D341Med (cell line): ENCODE data around the gene NFATC2.

Source experiments
- DNase-seq: peaks from one replicate; pipeline ENCODE4 v3.0.0; 2012; ENCODE audit warnings: low spot score

NFATC2 gene

DNA sequence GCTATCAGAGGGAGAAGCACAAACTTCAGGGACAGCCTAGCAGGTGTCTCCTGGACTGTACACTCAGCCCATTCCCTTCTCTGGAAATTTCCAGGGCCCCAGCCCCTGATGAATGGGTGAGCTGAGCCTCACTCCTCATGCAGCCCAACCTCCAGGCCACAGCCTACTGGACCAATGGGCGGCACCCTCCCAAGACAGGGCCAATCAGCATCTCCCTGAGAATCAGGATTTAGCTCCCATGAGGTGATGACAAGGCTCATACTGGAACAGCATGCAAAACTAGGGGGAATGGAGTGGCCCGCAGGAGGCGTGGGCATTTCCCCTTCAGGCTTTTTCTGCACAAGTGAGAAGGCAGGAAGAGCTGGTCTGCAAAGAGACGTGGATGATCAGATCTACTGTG, 29.0 kb downstream of the NFATC2 start:
- no peak for DNase-seq

DNA sequence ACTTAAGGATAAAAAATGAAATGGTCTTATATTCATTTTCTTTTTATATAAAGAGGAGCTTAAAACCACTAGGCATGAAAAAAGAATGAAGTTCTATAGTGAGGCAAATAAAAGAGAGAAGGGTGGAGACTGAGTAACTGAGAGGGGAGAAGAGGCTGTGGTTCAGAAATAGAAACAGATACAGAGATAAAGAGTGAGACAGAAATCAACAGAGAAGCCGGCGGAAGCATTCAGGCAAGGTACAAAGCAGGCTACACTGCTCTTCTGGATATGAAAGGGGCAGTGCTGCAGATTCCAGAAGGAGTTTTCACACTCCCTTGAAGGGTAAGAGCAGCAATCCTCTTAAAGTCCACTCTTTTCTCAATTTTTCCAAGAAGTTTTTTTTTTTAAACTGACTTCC, 29.9 kb downstream of the NFATC2 start:
- no peak for DNase-seq

DNA sequence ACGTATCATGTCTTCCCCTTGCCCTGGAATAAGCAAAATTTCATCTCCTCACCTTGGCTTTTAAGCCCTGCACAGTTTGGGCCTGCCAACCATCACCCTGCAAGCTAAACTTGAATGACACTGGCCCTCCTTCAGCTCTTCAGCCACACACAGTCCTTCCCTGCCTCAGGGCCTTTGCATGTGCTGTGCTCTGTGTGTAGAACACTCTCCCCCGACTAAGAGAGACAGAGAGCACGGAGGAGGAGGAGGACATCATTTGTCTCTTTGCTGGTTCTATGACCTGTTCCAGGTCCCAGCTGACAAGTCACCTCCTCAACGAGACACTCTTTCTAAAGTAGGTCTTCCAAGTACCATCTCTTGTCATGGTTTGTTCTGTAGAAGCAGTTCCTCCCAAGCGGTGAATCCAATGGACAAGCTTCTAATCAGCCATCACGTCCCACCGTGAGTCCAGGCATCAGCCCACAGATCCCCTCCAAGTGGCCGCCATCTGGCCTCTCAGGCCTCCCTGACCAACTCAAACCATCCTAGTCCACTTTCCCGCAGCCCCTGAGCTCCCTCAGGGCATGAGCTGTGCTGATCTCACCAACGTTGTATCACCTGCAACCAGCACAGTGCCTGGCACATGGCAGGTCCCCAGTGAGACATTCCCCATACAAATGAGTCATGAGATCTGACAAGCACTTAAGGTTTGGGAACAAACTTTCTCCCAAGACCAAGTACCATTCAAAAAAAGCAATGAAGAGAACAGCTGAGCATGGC, 30.5 kb downstream of the NFATC2 start:
- DNase-seq: no peak

DNA sequence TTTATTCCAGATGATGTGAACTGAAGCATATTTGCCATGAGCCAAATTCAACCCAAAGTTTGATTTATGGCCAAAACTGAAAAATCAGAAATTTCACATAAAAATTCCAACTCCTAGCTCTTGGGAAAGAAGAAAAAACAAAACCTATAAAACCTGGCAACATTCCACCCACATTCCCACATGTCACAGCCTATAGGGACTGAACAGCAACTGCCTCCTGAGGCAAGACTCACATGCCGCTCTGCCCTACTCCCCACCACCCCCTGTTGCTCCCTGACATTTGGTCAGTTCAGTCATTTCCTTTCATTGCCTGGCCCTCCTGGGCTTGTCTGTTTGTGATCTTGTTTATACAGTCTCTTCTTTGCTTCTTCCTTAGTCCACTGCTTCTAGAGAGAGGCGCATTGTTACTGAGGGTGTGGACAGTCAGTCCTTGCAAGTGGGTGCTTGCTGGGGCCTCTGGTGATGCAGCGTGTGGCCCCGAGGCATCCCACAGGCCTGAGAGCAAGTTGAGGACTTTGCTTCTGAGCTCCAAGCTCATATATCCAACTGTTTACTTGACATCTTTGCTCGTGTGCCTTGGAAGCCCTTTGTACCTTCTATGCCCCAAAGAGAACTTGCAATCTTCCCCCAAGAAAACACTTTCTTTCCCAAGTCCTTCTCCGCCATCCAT, 31.4 kb downstream of the NFATC2 start:
- no peak for DNase-seq

DNA sequence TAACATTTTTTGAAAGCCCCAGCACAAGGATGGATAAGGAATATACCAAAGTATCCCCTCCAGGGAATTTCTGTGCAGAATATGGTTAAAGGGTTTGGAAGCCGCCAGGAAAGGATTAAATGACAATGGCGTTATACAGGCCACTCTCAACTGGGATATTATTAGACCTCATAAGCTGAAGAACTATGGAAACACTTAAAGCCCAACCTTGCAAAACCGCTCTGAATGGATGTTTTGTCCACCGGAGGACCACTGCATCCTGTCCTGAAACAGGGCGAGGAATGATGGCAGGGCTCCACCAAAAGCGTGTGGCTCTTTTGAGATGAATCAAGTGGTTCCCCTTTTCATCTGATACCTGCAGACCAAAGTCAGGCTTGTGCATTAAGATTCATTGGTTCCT, 32.4 kb downstream of the NFATC2 start:
- DNase-seq: no peak

DNA sequence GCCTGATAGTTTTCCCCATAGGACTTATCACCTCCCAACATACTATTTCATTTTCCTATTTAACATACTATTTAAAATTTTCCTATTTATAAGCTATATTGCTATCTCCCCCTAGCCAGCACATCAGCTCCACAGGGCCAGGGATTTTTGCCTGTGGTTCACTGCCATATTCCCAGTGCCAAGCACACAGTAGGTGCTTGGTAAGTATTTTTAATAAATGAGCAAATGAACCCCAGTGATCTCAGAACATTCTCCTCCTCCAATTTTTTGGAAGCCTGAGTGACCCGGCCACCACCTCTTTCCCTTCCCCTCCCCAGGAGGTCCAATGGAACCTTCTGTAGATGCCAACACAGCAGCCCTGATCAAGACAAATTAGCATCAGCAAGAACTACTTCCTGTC, 33.3 kb downstream of the NFATC2 start:
- DNase-seq: no peak

DNA sequence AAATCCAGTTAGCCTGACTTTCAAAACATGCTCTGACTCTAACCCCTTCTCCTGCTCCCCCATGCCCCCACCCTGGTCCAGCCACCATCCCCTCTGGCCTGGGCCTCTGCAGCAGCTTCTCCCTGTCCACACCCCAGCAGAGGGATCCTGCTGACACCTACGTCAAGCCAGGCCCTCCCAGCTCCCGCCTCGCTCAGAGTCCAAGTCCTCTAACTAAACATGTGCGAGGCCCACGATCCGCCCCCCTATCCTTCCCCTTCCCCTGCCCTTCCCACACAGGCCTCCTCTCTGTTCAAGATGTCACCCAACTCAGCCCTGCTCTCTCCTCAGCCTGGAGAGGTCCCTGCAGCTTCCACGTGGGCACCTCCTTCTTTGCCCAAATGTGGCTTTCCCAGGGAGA, 33.7 kb downstream of the NFATC2 start:
- no peak for DNase-seq

DNA sequence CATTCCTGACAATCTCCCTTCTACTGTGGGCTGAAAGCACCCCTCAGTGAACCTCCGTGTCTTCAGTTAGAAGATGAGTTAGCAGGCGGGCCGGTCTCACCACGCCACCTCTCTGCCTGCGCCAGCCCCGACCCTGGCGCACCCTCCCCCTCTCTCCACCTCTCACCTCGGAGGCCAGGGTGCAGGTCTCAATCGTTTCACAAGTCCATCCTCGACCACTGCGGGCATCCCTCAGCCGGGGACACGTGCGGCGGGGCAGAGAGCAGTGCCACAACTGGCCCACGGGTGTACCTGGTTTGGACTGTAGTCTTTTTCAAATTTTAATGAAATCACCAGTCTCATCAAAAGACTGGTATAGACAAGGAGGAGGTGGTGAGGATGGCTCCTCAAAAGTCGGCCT, 34.4 kb downstream of the NFATC2 start:
- DNase-seq: no peak

DNA sequence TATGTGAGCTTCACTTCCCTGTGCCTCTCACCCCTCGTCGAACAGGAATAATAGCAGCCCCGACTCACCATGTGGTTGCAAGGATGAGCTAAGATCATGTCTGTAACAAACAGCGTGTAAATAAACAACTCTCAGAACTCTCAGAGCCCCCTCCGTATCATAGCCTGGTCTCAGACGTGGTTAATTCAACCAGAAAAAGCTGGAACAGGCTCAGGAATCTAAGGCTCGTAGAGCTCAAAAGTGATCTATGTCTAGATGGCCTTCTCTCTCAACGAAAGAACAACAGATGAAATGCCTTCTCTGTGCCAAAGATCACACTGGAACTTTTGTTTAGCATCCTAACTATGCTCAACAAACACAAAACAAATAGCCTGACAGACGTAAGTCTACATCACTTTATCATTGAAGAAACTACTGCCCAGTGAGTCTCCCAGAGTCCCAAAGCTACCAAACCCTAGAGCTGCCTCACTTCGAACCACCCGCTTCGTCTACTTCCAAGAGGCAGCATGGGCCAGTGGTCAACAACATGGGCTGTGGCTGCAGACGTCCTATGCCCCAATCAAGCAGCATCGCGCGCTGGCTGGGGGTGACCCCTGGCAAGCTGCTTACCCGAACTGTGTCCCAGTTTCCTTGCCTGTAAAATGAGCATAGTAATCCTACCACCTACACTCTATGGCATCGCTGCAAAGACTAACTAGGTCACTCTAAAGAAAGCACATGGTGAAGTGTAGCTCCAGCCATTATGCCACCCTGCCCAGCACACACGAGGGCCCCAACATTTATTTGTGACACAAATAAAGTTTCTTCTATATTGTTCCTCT, 35.1 kb downstream of the NFATC2 start:
- DNase-seq: no peak

DNA sequence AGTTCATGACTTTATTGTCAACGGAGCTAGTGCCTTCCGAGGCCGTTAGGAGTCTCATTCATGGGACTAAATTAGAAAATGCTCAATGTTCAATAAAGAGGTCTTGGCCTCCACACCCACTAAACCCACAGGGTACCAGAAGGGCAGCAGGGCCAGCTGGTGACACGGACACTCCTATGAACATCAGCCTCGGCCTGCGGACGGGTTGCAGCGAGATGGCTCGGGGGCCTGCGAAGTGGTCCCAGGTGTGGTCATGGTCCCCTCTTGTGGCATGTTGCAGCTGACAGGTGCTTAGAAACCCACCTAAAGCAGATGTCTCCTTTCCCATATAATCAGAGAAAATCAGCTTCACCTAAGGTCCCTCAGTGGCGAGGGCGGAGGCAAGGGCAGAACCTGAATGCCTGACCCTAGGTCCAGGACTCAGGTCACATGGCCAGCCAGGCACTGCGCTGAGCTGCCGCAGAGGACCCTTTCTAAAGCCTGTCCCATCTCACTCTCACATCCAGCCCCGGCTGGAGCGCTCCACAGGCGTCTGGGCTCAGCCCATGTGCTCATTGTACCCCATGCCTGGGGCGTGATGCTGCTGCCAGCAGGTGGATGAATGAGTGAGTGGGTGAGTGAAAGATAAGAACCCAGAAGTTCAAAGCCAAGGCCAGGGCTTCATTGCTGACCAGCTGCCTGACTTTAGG, 35.8 kb downstream of the NFATC2 start:
- DNase-seq: no peak

DNA sequence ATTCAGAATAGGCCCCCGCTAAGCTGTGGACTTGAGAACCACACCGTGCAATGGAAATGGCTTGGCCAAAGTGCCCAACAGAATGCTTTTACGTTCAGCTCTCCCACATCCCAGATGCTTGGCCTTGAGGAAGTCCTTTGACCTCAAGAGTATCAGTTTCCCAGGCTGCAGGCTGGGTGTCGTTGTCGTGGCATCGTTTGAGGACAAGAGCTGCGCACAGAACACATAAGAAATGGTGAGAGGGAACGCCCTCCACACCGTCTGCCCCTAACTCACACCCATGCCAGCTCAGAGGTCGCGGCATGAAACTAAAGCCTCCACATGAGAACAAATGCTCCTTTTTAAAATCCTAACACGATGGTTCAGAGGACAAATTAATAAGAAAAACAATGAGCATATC, 37.0 kb downstream of the NFATC2 start:
- no peak for DNase-seq

DNA sequence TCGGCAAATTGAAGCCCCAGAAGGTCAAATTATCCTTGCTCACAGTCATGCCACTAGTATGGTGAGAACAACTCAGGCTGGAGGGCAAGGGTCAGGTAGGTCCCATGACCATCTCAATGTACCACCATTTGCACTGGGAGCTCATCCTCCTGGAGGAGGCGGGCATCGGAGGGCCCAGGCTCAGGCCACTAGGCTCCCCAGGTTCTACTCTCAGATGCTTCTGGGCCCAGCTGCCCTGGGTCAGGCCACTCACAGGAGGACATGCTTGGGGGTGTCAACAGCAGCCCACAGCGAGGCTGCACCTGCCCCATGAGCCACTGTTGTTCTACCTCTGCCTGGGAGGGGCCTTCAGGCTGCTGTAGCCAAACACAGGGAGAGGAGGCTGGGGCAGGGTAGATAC, 39.1 kb downstream of the NFATC2 start:
- no peak for DNase-seq

DNA sequence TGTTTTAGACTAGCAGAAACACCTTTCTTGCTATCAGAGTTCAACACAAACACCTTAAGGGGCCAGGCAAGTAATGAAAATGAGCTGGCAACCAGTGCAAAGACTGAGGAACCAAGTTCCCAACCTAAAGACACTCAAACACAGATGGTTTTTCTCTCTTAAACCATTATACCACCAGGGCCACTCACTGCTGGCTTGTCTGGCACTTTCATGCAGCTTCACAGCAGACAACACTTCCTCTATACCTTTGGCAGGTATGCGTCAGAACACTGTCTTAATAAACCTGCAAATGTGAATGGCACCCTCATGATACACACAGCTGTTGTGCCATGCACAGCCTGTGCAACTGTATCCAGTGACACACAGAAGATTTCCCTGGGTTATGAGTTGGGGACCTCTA, 41.6 kb downstream of the NFATC2 start:
- DNase-seq: no peak

DNA sequence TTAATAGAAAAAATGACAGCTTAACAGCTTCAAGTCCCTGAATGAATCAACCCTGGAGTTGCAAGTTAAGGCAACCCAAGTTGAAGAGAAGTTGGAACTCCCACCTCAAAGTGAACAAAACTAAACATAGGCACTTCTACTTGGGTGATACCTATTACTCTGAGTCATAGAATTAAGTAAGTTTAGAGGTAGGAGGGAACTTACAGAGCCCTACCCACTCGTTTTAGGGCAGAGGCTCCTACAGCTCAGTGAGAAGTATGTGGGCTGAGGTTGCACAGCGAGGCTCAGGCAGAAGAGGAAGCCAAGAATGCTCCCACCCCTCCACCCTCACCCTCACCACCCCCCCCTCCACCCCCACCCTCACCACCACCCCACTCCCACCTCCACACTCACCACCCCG, 42.2 kb downstream of the NFATC2 start:
- DNase-seq: no peak

DNA sequence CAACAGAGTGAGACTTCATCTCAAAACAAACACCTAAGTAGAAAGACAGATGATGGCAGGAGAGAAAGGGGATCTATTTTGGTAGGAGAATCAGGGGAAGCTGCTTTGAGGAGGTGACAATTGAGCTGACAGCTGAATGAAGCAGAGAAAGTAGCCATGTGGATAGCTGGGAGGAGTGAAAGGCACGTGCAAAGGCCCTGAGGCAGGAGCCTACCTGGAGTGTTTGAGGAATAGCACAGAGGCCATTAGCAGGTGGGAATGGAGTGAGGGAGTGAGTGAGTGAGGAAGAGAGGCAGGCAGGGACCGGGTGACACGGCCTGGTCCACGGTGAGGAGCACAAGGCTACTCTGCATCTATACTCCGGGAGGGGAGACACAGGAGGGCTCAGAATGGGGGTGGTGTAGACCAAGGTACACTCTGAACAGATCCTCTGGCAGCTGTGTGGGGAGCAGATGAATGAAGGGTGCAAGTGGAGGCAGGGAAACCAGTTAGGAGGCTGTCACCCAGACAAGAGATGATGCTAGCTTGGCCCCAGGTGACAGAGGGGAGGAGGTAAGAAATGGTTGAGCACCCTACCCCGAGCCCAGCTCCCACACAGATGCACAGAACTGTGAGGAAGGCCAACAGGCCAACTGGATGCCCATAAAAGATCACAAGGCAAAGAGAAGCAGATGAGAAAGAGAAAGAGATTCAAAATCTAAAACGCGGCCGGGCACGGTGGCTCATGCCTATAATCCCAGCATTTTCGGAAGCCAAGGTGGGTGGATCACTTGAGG, 43.6 kb downstream of the NFATC2 start:
- DNase-seq: no peak

DNA sequence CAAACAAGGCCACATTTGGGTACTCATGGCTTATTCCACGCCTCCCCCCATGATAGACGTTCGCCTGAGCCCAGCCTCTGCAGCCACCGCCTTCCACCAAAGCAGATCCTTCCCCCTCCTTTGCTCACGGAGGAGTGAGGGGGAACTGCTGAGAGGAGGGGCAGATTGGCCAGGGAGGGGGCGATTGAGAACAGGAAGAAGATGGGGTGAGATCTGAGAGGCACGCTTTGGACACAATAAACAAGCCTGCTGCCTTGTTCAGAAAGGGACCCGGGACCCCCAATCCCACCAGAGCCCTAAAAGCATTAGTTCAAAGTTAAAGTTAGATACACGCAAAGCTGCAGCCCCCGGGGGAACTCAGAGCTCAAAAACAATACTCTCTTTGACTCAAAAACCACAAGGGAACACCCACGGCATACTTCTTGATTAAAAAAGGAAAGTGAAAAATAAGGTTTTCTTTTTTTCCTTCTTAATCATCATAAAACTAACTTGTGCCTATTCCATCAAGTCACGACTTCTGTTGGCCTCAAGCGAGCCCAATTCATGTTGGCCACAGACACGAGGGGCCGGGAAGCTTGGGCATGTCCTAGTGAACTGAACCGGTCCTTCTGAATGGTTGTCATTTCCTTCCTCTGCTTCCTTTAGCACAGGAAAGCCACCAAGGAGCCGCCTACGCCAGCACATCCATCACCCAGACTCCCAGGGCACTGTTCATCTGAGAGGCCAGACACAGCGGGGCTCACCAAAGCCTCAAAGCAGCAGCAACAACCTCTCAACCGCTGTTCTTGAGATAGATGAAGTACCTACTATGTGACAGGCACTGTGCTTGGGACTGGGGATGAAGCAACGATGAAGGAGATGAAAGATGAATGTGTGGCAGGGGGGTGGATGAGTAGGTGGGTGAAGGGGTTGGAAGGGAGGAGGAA, 44.7 kb downstream of the NFATC2 start:
- no peak for DNase-seq

DNA sequence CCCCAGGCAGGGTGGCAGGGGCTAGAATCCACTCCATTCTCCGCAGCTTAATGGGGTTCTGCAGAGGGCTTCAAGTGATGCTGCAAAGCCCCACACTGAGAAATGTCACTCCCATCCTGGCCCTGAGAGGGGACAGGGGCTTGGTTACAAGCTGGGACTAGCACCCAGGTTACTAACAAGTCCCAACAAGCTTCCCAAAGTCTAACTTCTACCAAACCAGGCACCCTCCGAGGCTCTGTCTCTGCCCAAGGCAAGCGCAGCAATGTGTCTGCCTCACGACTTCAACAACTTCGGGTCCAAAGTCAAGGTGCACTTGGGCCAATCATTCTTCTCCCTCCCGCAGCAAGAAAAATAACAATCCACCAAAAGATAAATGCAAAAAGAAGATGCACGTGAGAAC, 45.6 kb downstream of the NFATC2 start:
- DNase-seq: no peak

DNA sequence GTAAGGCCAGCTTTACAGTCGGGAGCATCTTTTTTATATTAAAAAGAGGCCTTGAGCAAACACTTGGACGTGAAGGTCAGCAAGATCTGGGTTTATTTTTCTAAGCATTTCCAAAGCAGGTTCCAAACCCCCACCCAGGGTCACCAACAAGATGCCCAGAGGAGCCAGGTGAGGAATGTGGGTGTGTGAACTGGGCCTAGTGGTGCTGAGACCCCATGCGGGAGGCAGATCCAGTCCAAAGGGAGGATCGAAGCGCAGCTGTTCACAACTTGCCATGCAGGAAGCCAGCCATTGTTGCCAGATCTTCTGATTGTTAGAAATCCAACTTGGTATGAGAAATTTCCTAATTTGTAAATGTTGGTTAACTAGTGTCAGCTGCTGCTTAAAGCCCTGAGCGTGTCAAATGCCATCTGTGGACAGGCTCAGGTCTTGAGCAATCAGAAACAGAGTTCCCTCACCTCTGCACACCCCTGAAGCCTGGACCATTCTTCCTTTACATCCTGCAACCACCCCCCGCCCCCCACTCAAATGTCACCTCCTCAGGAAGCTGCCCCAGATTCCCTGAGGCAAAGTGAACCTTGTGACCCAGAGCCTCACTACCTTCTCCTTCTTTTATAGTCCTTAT, 46.5 kb downstream of the NFATC2 start:
- DNase-seq: no peak

DNA sequence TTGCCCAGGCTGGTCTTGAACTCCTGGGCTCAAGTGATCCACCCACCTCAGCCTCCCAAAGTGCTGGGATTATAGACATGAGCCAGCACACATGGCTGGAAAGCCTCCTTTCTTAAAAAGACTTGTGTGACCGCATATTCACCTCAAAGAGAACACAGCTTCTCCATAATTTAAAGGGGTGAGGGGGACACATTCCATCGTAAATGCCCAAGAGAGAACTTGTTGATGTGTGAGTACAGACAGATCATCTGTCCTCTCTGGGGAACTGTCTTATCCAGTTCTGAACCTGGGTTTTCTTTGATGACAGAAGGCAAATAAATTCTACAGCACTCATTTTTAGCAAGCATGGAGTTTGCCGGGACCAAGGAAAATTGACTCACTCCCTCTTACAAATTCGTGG, 47.2 kb downstream of the NFATC2 start:
- DNase-seq: no peak
